HK-2 (cell line): ENCODE results near the gene EZH2.
A peak's percentile ranks its signal among the peaks of the same experiment; 100 is the strongest.

ENCODE experiments used
- DNase-seq: peaks from one replicate; pipeline ENCODE4 v3.0.0-alpha.2; 2018; ENCODE audit not compliant: unreplicated experiment

Gene EZH2

GRCh38 chr7:148884049-148884298 lies at the start of gene EZH2:
Gene EZH2 (minus strand): TSS chr7:148884291. CDS start chr7:148847298, 36,993 bp downstream.
- no peak for DNase-seq

- DNase-seq, result no peak
Measured at GRCh38 chr7:148931470-148931869, 47.4 kb upstream of the EZH2 start.

GRCh38 chr7:148930335-148930734 lies 46.2 kb upstream of the EZH2 start:
- no peak for DNase-seq

GRCh38 chr7:148929176-148929575 lies 45.1 kb upstream of the EZH2 start:
- no peak for DNase-seq

GRCh38 chr7:148927123-148928045 lies 43.3 kb upstream of the EZH2 start:
- no peak for DNase-seq

GRCh38 chr7:148925836-148926235 lies 41.7 kb upstream of the EZH2 start:
- no peak for DNase-seq

GRCh38 chr7:148924011-148924410 lies 39.9 kb upstream of the EZH2 start:
- DNase-seq, result no peak

GRCh38 chr7:148921806-148922205 lies 37.7 kb upstream of the EZH2 start:
- DNase-seq, result no peak

GRCh38 chr7:148921189-148921588 lies 37.1 kb upstream of the EZH2 start:
- DNase-seq, result no peak

GRCh38 chr7:148919859-148920258 lies 35.8 kb upstream of the EZH2 start:
- DNase-seq, result no peak

GRCh38 chr7:148918058-148918596 lies 34.0 kb upstream of the EZH2 start:
- no peak for DNase-seq

GRCh38 chr7:148916186-148916585 lies 32.1 kb upstream of the EZH2 start:
- DNase-seq, result no peak

GRCh38 chr7:148915211-148915610 lies 31.1 kb upstream of the EZH2 start:
- DNase-seq, result no peak

- peak; percentile 13 for DNase-seq
Measured at GRCh38 chr7:148914208-148914777, 30.2 kb upstream of the EZH2 start.

GRCh38 chr7:148912758-148913541 lies 28.9 kb upstream of the EZH2 start:
- DNase-seq, result no peak

GRCh38 chr7:148912151-148912550 lies 28.1 kb upstream of the EZH2 start:
- no peak for DNase-seq

GRCh38 chr7:148911626-148912025 lies 27.5 kb upstream of the EZH2 start:
- DNase-seq, result no peak

GRCh38 chr7:148909568-148909967 lies 25.5 kb upstream of the EZH2 start:
- DNase-seq, result no peak

- DNase-seq, result no peak
Measured at GRCh38 chr7:148906707-148907498, 22.8 kb upstream of the EZH2 start.

GRCh38 chr7:148905093-148905666 lies 21.1 kb upstream of the EZH2 start:
- no peak for DNase-seq

- no peak for DNase-seq
Measured at GRCh38 chr7:148903504-148903903, 19.4 kb upstream of the EZH2 start.
